Mammary epithelial cell (primary cell): ENCODE results near the gene SPRTN.

Source experiments
- EZH2 ChIP-seq: IDR thresholded peaks from 2 replicates; pipeline ENCODE4 v1.6.1; 2012; ENCODE audit warnings: low read length, inconsistent platforms, borderline replicate concordance
- TF ChIP-seq, protein P1 (sequence below), 2 donors: IDR thresholded peaks in 1 of 2; conservative IDR thresholded peaks in 1 of 2; 2 replicates each; pipeline ENCODE4 v1.5.1; 2011 to 2012; ENCODE audit warnings: inconsistent platforms in 2 of 2, low read length in 2 of 2, mild to moderate bottlenecking in 2 of 2, control low read depth in 1 of 2, low read depth in 1 of 2; ENCODE audit not compliant: insufficient read depth in 1 of 2; ENCODE audit errors: extremely low read depth in 1 of 2

DNA sequence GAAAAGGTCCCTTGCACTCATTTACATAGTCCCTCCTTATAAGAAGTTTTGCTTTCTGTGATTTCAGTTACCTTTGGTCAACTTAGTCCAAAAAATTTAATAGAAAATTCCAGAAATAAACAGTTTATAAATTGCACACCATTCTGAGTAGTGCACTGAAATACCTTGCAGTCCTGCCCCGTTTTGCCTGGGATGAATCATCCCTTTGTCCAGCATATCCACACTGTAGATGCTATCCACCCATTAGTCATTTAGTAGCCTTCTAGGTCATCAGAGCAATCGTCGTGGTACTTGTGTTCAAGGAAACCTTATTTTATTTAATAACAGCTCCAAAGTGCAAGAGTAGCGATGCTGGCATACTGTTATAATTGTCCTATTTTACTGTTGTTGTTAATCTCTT, 38.0 kb downstream of the SPRTN start:
- TF ChIP-seq, protein P1, sequence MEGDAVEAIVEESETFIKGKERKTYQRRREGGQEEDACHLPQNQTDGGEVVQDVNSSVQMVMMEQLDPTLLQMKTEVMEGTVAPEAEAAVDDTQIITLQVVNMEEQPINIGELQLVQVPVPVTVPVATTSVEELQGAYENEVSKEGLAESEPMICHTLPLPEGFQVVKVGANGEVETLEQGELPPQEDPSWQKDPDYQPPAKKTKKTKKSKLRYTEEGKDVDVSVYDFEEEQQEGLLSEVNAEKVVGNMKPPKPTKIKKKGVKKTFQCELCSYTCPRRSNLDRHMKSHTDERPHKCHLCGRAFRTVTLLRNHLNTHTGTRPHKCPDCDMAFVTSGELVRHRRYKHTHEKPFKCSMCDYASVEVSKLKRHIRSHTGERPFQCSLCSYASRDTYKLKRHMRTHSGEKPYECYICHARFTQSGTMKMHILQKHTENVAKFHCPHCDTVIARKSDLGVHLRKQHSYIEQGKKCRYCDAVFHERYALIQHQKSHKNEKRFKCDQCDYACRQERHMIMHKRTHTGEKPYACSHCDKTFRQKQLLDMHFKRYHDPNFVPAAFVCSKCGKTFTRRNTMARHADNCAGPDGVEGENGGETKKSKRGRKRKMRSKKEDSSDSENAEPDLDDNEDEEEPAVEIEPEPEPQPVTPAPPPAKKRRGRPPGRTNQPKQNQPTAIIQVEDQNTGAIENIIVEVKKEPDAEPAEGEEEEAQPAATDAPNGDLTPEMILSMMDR (conservative IDR thresholded peaks at IDR 0.05 in 1 of 2, IDR thresholded peaks at IDR 0.05 in 1 of 2; ENCODE audit: extremely low read depth in 1 of 2, insufficient read depth in 1 of 2, low read depth in 1 of 2, low read length in 2 of 2): no peak
- no peak for TF ChIP-seq EZH2
